ENCODE measurements around the gene SP140L.

DNA sequence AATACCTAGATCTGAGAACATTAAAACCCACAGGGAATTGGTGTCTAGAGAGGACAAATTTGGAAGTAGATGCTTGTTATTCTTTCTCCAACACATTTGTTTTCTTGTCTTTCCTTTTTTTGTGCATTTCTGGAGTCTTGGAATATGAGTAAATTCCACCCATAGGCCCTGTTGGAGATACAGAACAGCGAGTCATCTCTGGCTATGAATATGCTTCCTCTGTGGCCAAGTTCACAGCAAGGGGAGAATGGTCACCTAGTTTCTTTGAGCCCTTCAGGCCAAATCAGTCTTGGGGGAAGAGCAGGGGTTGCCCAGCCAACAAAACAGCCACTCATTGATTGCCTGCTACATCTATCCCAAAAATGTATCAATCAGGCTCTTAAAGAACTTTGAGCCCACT is 31.3 kb downstream of the SP140L start:
- TF ChIP-seq ZBTB7A (IDR thresholded peaks at IDR 0.05; ENCODE audit: low read depth) (no peak), EGR1 (IDR thresholded peaks at IDR 0.05) (no peak), CEBPB (IDR thresholded peaks at IDR 0.05) (no peak), RAD21 (IDR thresholded peaks at IDR 0.05; ENCODE audit: low read depth) (no peak), TAF1 (IDR thresholded peaks at IDR 0.05; ENCODE audit: low read depth) (no peak), TCF12 (IDR thresholded peaks at IDR 0.05; ENCODE audit: low read depth) (no peak), NFIC (IDR thresholded peaks at IDR 0.05) (no peak), EP300 (IDR thresholded peaks at IDR 0.05; ENCODE audit: borderline replicate concordance) (no peak), TEAD4 (IDR thresholded peaks at IDR 0.05) (no peak), FOXM1 (IDR thresholded peaks at IDR 0.05; ENCODE audit: borderline replicate concordance, low read depth) (no peak), YY1 (IDR thresholded peaks at IDR 0.05; ENCODE audit: low read depth) (no peak)
- TF ChIP-seq, protein P1, sequence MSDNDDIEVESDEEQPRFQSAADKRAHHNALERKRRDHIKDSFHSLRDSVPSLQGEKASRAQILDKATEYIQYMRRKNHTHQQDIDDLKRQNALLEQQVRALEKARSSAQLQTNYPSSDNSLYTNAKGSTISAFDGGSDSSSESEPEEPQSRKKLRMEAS (IDR thresholded peaks at IDR 0.05), result no peak
- TF ChIP-seq, protein P2, sequence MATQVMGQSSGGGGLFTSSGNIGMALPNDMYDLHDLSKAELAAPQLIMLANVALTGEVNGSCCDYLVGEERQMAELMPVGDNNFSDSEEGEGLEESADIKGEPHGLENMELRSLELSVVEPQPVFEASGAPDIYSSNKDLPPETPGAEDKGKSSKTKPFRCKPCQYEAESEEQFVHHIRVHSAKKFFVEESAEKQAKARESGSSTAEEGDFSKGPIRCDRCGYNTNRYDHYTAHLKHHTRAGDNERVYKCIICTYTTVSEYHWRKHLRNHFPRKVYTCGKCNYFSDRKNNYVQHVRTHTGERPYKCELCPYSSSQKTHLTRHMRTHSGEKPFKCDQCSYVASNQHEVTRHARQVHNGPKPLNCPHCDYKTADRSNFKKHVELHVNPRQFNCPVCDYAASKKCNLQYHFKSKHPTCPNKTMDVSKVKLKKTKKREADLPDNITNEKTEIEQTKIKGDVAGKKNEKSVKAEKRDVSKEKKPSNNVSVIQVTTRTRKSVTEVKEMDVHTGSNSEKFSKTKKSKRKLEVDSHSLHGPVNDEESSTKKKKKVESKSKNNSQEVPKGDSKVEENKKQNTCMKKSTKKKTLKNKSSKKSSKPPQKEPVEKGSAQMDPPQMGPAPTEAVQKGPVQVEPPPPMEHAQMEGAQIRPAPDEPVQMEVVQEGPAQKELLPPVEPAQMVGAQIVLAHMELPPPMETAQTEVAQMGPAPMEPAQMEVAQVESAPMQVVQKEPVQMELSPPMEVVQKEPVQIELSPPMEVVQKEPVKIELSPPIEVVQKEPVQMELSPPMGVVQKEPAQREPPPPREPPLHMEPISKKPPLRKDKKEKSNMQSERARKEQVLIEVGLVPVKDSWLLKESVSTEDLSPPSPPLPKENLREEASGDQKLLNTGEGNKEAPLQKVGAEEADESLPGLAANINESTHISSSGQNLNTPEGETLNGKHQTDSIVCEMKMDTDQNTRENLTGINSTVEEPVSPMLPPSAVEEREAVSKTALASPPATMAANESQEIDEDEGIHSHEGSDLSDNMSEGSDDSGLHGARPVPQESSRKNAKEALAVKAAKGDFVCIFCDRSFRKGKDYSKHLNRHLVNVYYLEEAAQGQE (IDR thresholded peaks at IDR 0.05; ENCODE audit: low read depth), result no peak
